ENCODE results near the gene TMEM38A. TPM values are rescaled to one million over a fixed set of nuclear protein-coding genes. Genes with fewer than 3 reads are reported as not detected.
A peak's percentile ranks its signal among the peaks of the same experiment; 100 is the strongest.

TMEM38A gene
- total and polyA plus RNA-seq, 9 of the 15 experiments (the other 6 are each of a cell fraction or from before 2014, with no cell fraction given) = 0.35 to 2.1 (median 1.2) TPM

DNA sequence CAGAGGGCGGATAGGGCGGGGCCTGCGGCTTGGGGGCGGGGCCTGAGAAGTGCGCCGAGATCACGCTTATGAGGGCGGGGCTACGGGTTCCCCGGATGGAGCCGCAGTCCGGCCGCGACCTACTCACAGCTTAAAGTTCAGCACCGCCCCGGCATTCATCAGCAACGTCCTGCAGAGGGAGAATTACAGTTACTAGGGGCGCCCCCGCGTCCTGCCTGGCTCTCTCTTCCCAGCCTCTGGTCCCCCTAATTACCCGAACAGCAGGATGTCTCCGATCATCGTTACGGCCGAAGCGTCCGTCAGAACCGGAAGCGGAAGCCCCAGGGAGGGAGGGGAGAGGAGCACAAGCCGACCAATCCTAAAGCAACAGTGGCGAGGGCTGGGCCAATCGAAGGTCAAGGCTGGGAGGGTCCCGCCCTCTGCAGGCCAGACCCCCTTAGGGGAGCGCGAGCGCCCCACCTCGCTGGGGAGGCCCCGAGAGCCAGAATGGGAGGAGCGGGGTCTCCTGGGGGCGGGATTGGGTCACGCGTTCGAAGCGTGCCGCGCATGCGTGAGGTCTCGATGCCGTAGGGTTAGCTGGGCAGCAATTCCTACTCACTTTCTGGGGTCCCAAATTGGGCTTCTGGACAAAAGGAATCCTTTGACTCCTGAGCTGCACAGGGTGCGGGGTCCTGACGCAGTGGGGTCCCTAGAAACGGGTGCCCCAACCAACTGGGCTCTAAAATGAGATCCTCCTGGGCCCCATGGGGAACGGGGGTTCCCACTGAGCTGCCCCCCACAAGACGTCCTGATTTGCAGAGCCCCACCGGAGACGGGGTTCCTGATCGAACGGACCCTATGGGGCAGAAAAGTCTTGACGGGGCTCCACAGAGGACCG lies 869 bp upstream of the TMEM38A start, which contains the start of gene SMIM7 (continued):
- TF ChIP-seq RFX5 (IDR thresholded peaks at IDR 0.05; ENCODE audit: low read depth, low read length) (no peak), HLTF (IDR thresholded peaks at IDR 0.05) (no peak), MCM5 (IDR thresholded peaks at IDR 0.05; ENCODE audit: low read depth) (no peak), CBX2 (IDR thresholded peaks at IDR 0.05; ENCODE audit: insufficient read depth, low read length, poor library complexity, severe bottlenecking) (no peak), CCNT2 (IDR thresholded peaks at IDR 0.05; ENCODE audit: borderline replicate concordance, extremely low read depth, insufficient read length, low read depth, low read length) (peak; percentile 72), ZNF311 (CRISPR knock-in tag; IDR thresholded peaks at IDR 0.05) (no peak), MBD2 (IDR thresholded peaks at IDR 0.05; ENCODE audit: borderline replicate concordance, low read depth) (peak; percentile 96), PCBP1 (IDR thresholded peaks at IDR 0.05; ENCODE audit: low read depth, low read length, poor library complexity, severe bottlenecking) (no peak), ZNF778 (CRISPR knock-in tag; IDR thresholded peaks at IDR 0.05) (no peak), RFX7 (CRISPR knock-in tag; IDR thresholded peaks at IDR 0.05) (no peak), KDM5B (IDR thresholded peaks at IDR 0.05; ENCODE audit: insufficient replicate concordance, low read depth, low read length) (peak; percentile 78), ZNF77 (CRISPR knock-in tag; IDR thresholded peaks at IDR 0.05) (no peak), BCL6 (CRISPR knock-in tag; IDR thresholded peaks at IDR 0.05) (no peak), CREBBP (IDR thresholded peaks at IDR 0.05; ENCODE audit: low read depth, low read length) (no peak), ZNF212 (CRISPR knock-in tag; IDR thresholded peaks at IDR 0.05) (no peak), PTRF (tag; IDR thresholded peaks at IDR 0.05) (no peak), NFIC (IDR thresholded peaks at IDR 0.05) (peak; percentile 26; the same call in 1 of the 2 replicates)
- TF ChIP-seq, protein P1, sequence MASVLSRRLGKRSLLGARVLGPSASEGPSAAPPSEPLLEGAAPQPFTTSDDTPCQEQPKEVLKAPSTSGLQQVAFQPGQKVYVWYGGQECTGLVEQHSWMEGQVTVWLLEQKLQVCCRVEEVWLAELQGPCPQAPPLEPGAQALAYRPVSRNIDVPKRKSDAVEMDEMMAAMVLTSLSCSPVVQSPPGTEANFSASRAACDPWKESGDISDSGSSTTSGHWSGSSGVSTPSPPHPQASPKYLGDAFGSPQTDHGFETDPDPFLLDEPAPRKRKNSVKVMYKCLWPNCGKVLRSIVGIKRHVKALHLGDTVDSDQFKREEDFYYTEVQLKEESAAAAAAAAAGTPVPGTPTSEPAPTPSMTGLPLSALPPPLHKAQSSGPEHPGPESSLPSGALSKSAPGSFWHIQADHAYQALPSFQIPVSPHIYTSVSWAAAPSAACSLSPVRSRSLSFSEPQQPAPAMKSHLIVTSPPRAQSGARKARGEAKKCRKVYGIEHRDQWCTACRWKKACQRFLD (CRISPR knock-in tag; IDR thresholded peaks at IDR 0.05) = no peak
- TF ChIP-seq, protein P2, sequence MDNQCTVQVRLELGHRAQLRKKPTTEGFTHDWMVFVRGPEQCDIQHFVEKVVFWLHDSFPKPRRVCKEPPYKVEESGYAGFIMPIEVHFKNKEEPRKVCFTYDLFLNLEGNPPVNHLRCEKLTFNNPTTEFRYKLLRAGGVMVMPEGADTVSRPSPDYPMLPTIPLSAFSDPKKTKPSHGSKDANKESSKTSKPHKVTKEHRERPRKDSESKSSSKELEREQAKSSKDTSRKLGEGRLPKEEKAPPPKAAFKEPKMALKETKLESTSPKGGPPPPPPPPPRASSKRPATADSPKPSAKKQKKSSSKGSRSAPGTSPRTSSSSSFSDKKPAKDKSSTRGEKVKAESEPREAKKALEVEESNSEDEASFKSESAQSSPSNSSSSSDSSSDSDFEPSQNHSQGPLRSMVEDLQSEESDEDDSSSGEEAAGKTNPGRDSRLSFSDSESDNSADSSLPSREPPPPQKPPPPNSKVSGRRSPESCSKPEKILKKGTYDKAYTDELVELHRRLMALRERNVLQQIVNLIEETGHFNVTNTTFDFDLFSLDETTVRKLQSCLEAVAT (IDR thresholded peaks at IDR 0.05) = peak in 1 of 2 experiments; percentile 65; a peak in 1 of 4 replicates
- TF ChIP-seq, protein P3, sequence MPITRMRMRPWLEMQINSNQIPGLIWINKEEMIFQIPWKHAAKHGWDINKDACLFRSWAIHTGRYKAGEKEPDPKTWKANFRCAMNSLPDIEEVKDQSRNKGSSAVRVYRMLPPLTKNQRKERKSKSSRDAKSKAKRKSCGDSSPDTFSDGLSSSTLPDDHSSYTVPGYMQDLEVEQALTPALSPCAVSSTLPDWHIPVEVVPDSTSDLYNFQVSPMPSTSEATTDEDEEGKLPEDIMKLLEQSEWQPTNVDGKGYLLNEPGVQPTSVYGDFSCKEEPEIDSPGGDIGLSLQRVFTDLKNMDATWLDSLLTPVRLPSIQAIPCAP (CRISPR knock-in tag; IDR thresholded peaks at IDR 0.05; ENCODE audit: borderline replicate concordance) = no peak
- TF ChIP-seq, protein P4, sequence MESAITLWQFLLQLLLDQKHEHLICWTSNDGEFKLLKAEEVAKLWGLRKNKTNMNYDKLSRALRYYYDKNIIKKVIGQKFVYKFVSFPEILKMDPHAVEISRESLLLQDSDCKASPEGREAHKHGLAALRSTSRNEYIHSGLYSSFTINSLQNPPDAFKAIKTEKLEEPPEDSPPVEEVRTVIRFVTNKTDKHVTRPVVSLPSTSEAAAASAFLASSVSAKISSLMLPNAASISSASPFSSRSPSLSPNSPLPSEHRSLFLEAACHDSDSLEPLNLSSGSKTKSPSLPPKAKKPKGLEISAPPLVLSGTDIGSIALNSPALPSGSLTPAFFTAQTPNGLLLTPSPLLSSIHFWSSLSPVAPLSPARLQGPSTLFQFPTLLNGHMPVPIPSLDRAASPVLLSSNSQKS (CRISPR knock-in tag; IDR thresholded peaks at IDR 0.05) = no peak
- TF ChIP-seq, protein P5, sequence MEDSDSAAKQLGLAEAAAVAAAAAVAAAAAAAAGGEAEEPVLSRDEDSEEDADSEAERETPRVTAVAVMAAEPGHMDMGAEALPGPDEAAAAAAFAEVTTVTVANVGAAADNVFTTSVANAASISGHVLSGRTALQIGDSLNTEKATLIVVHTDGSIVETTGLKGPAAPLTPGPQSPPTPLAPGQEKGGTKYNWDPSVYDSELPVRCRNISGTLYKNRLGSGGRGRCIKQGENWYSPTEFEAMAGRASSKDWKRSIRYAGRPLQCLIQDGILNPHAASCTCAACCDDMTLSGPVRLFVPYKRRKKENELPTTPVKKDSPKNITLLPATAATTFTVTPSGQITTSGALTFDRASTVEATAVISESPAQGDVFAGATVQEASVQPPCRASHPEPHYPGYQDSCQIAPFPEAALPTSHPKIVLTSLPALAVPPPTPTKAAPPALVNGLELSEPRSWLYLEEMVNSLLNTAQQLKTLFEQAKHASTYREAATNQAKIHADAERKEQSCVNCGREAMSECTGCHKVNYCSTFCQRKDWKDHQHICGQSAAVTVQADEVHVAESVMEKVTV (CRISPR knock-in tag; IDR thresholded peaks at IDR 0.05) = no peak
